Thoracic aorta (tissue), 2 donors: ENCODE measurements around the gene ADGRB3. TPM values are rescaled to one million over a fixed set of nuclear protein-coding genes. Genes with fewer than 3 reads are reported as not detected.
"Not testable (repeated sequence)": the region's sequence is repeated elsewhere in the genome, so short reads cannot be mapped to it uniquely, and the experiment has no call there.

Source experiments
- ATAC-seq: fragments of 150-250 bp; one replicate; pipeline ENCODE4 v1.8.0; 2017; ENCODE audit warnings: low read depth; ENCODE audit not compliant: insufficient number of reproducible peaks, low FRiP score
- DNase-seq: peaks from one replicate; pipeline ENCODE4 v3.0.0-alpha.2; 2020; ENCODE audit warnings: low spot score
- H3K27ac ChIP-seq, 2 donors: fragments of 200-600 bp; sonication (generic); 1 replicate in 1 of 2; 2 replicates in 1 of 2; pipeline ENCODE4 v1.5.1; 2016; ENCODE audit warnings: mild to moderate bottlenecking in 2 of 2, moderate library complexity in 2 of 2
- H3K27me3 ChIP-seq: fragments of 200-600 bp; sonication (generic); replicated peaks from 2 replicates; pipeline ENCODE4 v1.6.0; 2016; ENCODE audit warnings: mild to moderate bottlenecking; ENCODE audit not compliant: insufficient read depth
- H3K36me3 ChIP-seq: fragments of 200-600 bp; sonication (generic); one replicate; pipeline ENCODE4 v1.5.1; 2016
- H3K4me1 ChIP-seq, 2 donors: fragments of 200-600 bp; sonication (generic); 1 replicate in 1 of 2; 2 replicates in 1 of 2; pipeline versions ENCODE4 v1.5.1 to v1.6.0; 2016; ENCODE audit warnings: low read depth in 2 of 2, mild to moderate bottlenecking in 1 of 2; ENCODE audit not compliant: control insufficient read depth in 1 of 2
- H3K4me3 ChIP-seq: fragments of 200-600 bp; sonication (generic); 2 replicates; pipeline ENCODE4 v1.5.1; 2016; ENCODE audit warnings: mild to moderate bottlenecking
- H3K9me3 ChIP-seq: fragments of 200-600 bp; sonication (generic); 2 replicates; pipeline ENCODE4 v1.5.1; 2016
- CTCF ChIP-seq: fragments of 200-600 bp; sonication (generic); IDR thresholded peaks from one replicate; pipeline ENCODE4 v1.5.1; 2019; ENCODE audit warnings: antibody characterized with exemption
- total RNA-seq, 2 donors: library from RNA; depleted of rRNA; stranded (reverse); fragments of >200 nt; gene quantifications; one replicate each; pipeline versions ENCODE4 v1.1.0 to v1.2.3, GENCODE V29; 2016

Gene ADGRB3
- total RNA-seq, 2 donors from 2014 or later, result 2.4 to 10.1 TPM

GRCh38 chr6:68777956-68778355, 142.9 kb downstream of the ADGRB3 start:
- ATAC-seq (no peak), DNase-seq (no peak)
- Histone ChIP-seq H3K4me1 (no peaks in the 10 kb centered on the region), H3K4me3 (no peak overlapping the region), H3K36me3 (no peaks in the 10 kb centered on the region), H3K27me3 (no peaks in the 10 kb centered on the region), H3K9me3 (no peaks in the 10 kb centered on the region), H3K27ac (no peak overlapping the region)
- no peak for TF ChIP-seq CTCF

GRCh38 chr6:68778356-68779020, 143.4 kb downstream of the ADGRB3 start:
- DNase-seq (no peak), ATAC-seq (no peak)
- TF ChIP-seq CTCF, result peak; percentile 53
- Histone ChIP-seq H3K36me3 (no peaks in the 10 kb centered on the region), H3K27me3 (no peaks in the 10 kb centered on the region), H3K27ac (no peak overlapping the region), H3K4me1 (no peaks in the 10 kb centered on the region), H3K4me3 (no peak overlapping the region), H3K9me3 (no peaks in the 10 kb centered on the region)

DNA sequence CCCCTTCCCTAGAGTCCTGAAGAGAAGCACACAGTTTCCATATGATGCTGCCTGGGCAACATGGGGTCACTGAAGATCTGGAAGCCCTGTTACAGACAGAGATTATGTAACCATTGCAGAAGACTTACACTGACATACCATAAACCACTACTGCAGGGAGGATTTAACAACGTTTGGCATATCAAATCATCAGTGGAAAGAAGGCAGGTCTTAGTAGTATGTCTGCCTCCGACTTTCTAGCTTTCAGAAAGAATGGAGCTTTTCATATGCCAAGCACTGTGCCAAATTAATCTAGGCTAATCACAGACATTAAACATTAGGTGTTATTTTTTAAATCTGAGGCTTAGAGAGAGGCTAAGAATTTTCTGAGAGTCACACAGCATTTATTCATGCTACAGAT, 144.3 kb downstream of the ADGRB3 start:
- ATAC-seq (no peak), DNase-seq (no peak)
- H3K4me1 ChIP-seq, result no peaks in the 10 kb centered on the region
- H3K4me3 ChIP-seq, result no peak overlapping the region
- H3K27me3 ChIP-seq, result no peaks in the 10 kb centered on the region
- H3K36me3 ChIP-seq, result no peaks in the 10 kb centered on the region
- TF ChIP-seq CTCF, result no peak
- no peaks in the 10 kb centered on the region for H3K9me3 ChIP-seq
- H3K27ac ChIP-seq, result no peak overlapping the region

GRCh38 chr6:68790128-68790527, 155.0 kb downstream of the ADGRB3 start:
- not testable (repeated sequence) for H3K36me3 ChIP-seq, ATAC-seq, H3K4me1 ChIP-seq, H3K27me3 ChIP-seq, H3K4me3 ChIP-seq, DNase-seq, H3K27ac ChIP-seq, H3K9me3 ChIP-seq

GRCh38 chr6:68814976-68815375, 179.9 kb downstream of the ADGRB3 start:
- not testable (repeated sequence) for ATAC-seq, H3K36me3 ChIP-seq

DNA sequence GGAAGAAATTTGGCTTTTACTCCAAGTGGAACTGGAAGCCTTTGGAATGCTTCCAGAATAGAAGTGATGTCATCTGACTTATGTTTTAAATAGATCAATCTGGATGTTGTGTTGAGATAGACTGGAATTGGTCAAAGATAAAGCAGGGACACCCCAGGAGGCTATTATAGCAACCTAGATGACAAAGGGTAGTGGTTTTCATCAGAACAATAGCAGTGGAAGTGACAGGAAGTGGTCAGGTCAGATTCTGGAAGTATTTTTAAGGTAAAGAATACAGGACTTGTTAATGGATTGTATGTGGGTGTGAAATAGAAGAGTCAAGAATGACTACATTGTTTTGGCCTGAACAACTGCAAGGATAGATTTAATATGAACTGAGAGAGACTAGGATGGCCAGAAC, 191.4 kb downstream of the ADGRB3 start:
- H3K27ac ChIP-seq, result no peak overlapping the region
- H3K9me3 ChIP-seq, result no peaks in the 10 kb centered on the region
- ATAC-seq, result no peak
- no peaks in the 10 kb centered on the region for H3K36me3 ChIP-seq
- H3K27me3 ChIP-seq, result no peaks in the 10 kb centered on the region
- TF ChIP-seq CTCF, result no peak
- no peaks in the 10 kb centered on the region for H3K4me1 ChIP-seq
- H3K4me3 ChIP-seq, result no peak overlapping the region
- no peak for DNase-seq

More at GRCh38 chr6:68814976-68815375, 179.9 kb downstream of the ADGRB3 start:
- not testable (repeated sequence) for H3K27me3 ChIP-seq, H3K4me1 ChIP-seq, H3K9me3 ChIP-seq, DNase-seq, H3K4me3 ChIP-seq, H3K27ac ChIP-seq
